Upper lobe of left lung (tissue), 4 donors: ENCODE data around the gene MMP28.

ENCODE experiments used
- CTCF ChIP-seq, 6 experiments: fragments of 450-650 bp in 4 of 6; fragments of 200-600 bp in 2 of 6; sonication (generic) in 2 of 6; IDR thresholded peaks; one replicate each; pipeline ENCODE4 v1.5.1; 2016 to 2019; ENCODE audit warnings: antibody characterized with exemption in 6 of 6
- EP300 ChIP-seq, 4 donors: sonication (generic); formaldehyde crosslinking; IDR thresholded peaks; one replicate each; pipeline ENCODE4 v1.5.1; 2017; ENCODE audit warnings: antibody characterized with exemption in 4 of 4, control low read depth in 2 of 4
- POLR2AphosphoS5 ChIP-seq, 2 donors: sonication (generic); formaldehyde crosslinking; IDR thresholded peaks; one replicate each; pipeline ENCODE4 v1.5.1; 2017; ENCODE audit warnings: antibody characterized with exemption in 2 of 2

GRCh38 chr17:35816723-35817122, 21.3 kb upstream of the MMP28 start:
- TF ChIP-seq EP300 (IDR thresholded peaks at IDR 0.05), result no peak
- TF ChIP-seq CTCF (IDR thresholded peaks at IDR 0.05), result no peak
- TF ChIP-seq POLR2AphosphoS5 (IDR thresholded peaks at IDR 0.05), result no peak
